Tibial nerve (tissue), 4 donors: ENCODE data around the gene PRPS2.

Experiments used
- EP300 ChIP-seq, 2 donors: sonication (generic); formaldehyde crosslinking; IDR thresholded peaks; one replicate each; pipeline ENCODE4 v1.6.1; 2017; ENCODE audit warnings: antibody characterized with exemption in 2 of 2, mild to moderate bottlenecking in 1 of 2
- TF ChIP-seq, protein P1 (sequence below), 5 experiments: fragments of 200-600 bp in 3 of 5; fragments of 450-650 bp in 2 of 5; sonication (generic) in 3 of 5; IDR thresholded peaks; one replicate each; pipeline ENCODE4 v1.5.1; 2016 to 2019; ENCODE audit warnings: antibody characterized with exemption in 5 of 5, mild to moderate bottlenecking in 3 of 5, moderate library complexity in 2 of 5

- TF ChIP-seq, protein P1, sequence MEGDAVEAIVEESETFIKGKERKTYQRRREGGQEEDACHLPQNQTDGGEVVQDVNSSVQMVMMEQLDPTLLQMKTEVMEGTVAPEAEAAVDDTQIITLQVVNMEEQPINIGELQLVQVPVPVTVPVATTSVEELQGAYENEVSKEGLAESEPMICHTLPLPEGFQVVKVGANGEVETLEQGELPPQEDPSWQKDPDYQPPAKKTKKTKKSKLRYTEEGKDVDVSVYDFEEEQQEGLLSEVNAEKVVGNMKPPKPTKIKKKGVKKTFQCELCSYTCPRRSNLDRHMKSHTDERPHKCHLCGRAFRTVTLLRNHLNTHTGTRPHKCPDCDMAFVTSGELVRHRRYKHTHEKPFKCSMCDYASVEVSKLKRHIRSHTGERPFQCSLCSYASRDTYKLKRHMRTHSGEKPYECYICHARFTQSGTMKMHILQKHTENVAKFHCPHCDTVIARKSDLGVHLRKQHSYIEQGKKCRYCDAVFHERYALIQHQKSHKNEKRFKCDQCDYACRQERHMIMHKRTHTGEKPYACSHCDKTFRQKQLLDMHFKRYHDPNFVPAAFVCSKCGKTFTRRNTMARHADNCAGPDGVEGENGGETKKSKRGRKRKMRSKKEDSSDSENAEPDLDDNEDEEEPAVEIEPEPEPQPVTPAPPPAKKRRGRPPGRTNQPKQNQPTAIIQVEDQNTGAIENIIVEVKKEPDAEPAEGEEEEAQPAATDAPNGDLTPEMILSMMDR (IDR thresholded peaks at IDR 0.05) = no peak
- no peak for TF ChIP-seq EP300 (IDR thresholded peaks at IDR 0.05)
Observed at GRCh38 chrX:12747433-12747832, 43.8 kb upstream of the PRPS2 start.
